KMS-11 (cell line): ENCODE data around the gene DOCK10.

Source experiments
- H2AFZ ChIP-seq: fragments of 200-600 bp; sonication (generic); 2 replicates; pipeline ENCODE4 v1.6.1; 2016; ENCODE audit warnings: antibody characterized with exemption, mixed run types, low read depth
- H3K27ac ChIP-seq: fragments of 200-600 bp; sonication (generic); 2 replicates; pipeline ENCODE4 v1.6.1; 2016; ENCODE audit warnings: mild to moderate bottlenecking, mixed run types
- H3K27me3 ChIP-seq: fragments of 200-600 bp; sonication (generic); 2 replicates; pipeline ENCODE4 v1.6.1; 2017; ENCODE audit warnings: mild to moderate bottlenecking, low read depth, mixed run types, moderate library complexity; ENCODE audit not compliant: insufficient read depth
- H3K36me3 ChIP-seq: fragments of 200-600 bp; sonication (generic); 2 replicates; pipeline ENCODE4 v1.6.1; 2017; ENCODE audit warnings: mild to moderate bottlenecking, mixed run types; ENCODE audit not compliant: insufficient read depth
- H3K4me1 ChIP-seq: fragments of 200-600 bp; sonication (generic); 2 replicates; pipeline ENCODE4 v1.6.1; 2016; ENCODE audit warnings: mild to moderate bottlenecking, low read depth, mixed run types; ENCODE audit not compliant: poor library complexity, severe bottlenecking
- H3K4me2 ChIP-seq: fragments of 200-600 bp; sonication (generic); 2 replicates; pipeline ENCODE4 v1.7.0; 2016; ENCODE audit warnings: mild to moderate bottlenecking, mixed run types
- H3K4me3 ChIP-seq: fragments of 200-600 bp; sonication (generic); IDR thresholded peaks from 2 replicates; pipeline ENCODE4 v1.6.1; 2017; ENCODE audit warnings: low read depth, low read length, mixed read lengths; ENCODE audit not compliant: insufficient read depth
- H3K79me2 ChIP-seq: fragments of 200-600 bp; sonication (generic); 2 replicates; pipeline ENCODE4 v1.6.1; 2016; ENCODE audit warnings: low read depth, mixed run types; ENCODE audit not compliant: insufficient read depth
- H3K9ac ChIP-seq: fragments of 200-600 bp; sonication (generic); 2 replicates; pipeline ENCODE4 v1.6.1; 2016; ENCODE audit warnings: mild to moderate bottlenecking, mixed run types
- H4K20me1 ChIP-seq: fragments of 200-600 bp; sonication (generic); 2 replicates; pipeline ENCODE4 v1.6.1; 2016; ENCODE audit warnings: mild to moderate bottlenecking, mixed run types; ENCODE audit not compliant: insufficient read depth
- TF ChIP-seq, protein P1 (sequence below): fragments of 200-600 bp; sonication (generic); conservative IDR thresholded peaks from 2 replicates; pipeline ENCODE4 v1.6.1; 2017; ENCODE audit warnings: low read depth, mild to moderate bottlenecking, antibody characterized with exemption, low read length, moderate library complexity, mixed read lengths

Gene DOCK10

DNA sequence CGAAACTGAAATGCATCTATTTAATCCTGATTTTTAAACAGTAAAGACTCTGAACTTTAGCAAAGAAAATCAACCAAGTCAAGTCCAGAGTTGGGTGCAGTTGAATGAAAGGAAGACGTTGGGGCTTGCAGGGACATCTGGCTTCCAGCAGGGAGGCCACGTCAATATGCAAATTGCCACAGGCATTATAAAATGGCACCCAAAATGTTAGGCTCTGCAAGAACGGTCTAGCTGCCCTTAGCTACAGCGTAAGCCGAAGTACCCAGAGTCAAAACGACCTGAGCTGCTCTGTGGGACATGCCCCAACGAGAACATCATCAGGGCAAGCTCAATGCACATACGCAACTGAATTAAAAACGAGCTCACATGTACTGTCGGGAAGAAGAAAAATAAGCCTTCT lies 30.7 kb downstream of the DOCK10 start:
- H3K4me1 ChIP-seq = no peaks in the 10 kb centered on the region
- H3K27me3 ChIP-seq = no peaks in the 10 kb centered on the region
- H3K79me2 ChIP-seq = no peaks in the 10 kb centered on the region
- no peak overlapping the region for H3K9ac ChIP-seq
- no peaks in the 10 kb centered on the region for H4K20me1 ChIP-seq
- H3K4me3 ChIP-seq = no peak overlapping the region
- no peaks in the 10 kb centered on the region for H3K36me3 ChIP-seq
- TF ChIP-seq, protein P1, sequence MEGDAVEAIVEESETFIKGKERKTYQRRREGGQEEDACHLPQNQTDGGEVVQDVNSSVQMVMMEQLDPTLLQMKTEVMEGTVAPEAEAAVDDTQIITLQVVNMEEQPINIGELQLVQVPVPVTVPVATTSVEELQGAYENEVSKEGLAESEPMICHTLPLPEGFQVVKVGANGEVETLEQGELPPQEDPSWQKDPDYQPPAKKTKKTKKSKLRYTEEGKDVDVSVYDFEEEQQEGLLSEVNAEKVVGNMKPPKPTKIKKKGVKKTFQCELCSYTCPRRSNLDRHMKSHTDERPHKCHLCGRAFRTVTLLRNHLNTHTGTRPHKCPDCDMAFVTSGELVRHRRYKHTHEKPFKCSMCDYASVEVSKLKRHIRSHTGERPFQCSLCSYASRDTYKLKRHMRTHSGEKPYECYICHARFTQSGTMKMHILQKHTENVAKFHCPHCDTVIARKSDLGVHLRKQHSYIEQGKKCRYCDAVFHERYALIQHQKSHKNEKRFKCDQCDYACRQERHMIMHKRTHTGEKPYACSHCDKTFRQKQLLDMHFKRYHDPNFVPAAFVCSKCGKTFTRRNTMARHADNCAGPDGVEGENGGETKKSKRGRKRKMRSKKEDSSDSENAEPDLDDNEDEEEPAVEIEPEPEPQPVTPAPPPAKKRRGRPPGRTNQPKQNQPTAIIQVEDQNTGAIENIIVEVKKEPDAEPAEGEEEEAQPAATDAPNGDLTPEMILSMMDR = no peak
- H2AFZ ChIP-seq = no peak overlapping the region
- H3K27ac ChIP-seq = no peak overlapping the region
- no peak overlapping the region for H3K4me2 ChIP-seq

DNA sequence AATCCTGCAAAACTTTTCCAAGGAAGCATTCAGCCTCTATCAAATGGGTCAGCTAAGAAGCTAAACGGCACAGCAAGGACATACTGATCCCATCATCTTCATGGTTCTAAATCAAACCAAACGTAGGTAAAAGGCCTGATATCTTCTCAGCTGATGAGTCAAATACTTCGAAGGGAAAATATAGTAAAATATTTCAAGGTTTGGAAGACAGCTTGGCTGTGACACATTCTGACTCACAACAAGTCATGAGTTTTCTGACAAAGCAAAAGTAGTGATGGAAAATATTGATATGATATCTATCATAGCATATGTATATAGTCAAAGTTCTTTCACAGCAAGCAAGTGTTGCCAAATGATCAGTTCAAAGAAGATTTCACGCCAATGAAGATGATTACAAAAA lies 31.5 kb downstream of the DOCK10 start:
- Histone ChIP-seq H3K4me2 (no peak overlapping the region), H4K20me1 (no peaks in the 10 kb centered on the region), H3K27ac (no peak overlapping the region), H3K27me3 (no peaks in the 10 kb centered on the region), H3K4me3 (no peak overlapping the region), H3K79me2 (no peaks in the 10 kb centered on the region), H2AFZ (no peak overlapping the region), H3K4me1 (no peaks in the 10 kb centered on the region), H3K9ac (no peak overlapping the region), H3K36me3 (no peaks in the 10 kb centered on the region)
- TF ChIP-seq, protein P1 = no peak

DNA sequence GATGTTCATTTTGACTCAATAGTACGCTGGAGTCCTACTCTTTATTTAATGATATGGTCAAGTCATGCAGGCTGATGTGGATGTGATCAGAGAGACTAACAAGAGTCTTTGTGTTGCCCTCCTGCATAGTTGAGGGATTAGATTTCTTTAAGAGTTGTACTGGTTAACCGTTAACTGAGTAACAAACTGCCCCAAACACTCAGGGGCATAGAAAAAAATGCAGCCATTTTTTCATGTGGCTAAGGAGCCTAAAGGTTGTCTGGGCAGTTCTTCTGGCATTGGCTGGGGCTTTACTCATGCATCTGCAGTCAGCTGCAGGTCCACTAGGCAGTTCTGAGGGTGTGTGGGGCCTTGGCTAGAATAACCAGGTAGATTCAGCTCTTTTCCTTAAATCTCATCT lies 32.5 kb downstream of the DOCK10 start:
- Histone ChIP-seq H3K36me3 (no peaks in the 10 kb centered on the region), H3K9ac (no peak overlapping the region), H3K4me3 (no peak overlapping the region), H2AFZ (no peak overlapping the region), H3K27me3 (no peaks in the 10 kb centered on the region), H3K4me1 (no peaks in the 10 kb centered on the region), H3K79me2 (no peaks in the 10 kb centered on the region), H3K27ac (no peak overlapping the region), H4K20me1 (no peaks in the 10 kb centered on the region), H3K4me2 (no peak overlapping the region)
- TF ChIP-seq, protein P1 = no peak

DNA sequence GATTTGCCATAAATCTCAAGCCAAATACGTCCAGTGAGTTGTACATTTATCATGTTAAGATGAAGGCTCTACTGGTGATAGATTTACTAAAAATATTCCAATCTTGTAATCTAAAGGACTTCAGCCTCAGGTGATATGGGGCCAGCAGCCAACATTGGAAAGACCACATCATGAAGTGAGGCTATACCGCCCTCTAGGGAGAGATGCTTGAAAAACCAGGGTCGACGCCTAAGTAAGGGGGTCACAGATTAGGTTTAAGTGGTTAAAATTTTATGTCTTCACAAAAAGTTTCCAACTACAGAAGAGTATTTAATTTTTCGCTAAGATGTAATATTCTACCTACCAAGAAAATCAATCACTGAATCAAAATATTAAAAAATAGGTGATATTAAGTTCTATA lies 33.3 kb downstream of the DOCK10 start:
- no peaks in the 10 kb centered on the region for H3K79me2 ChIP-seq
- H3K36me3 ChIP-seq = no peaks in the 10 kb centered on the region
- H2AFZ ChIP-seq = no peak overlapping the region
- TF ChIP-seq, protein P1 = peak; percentile 42
- H3K4me2 ChIP-seq = no peak overlapping the region
- H3K27ac ChIP-seq = no peak overlapping the region
- no peaks in the 10 kb centered on the region for H3K4me1 ChIP-seq
- H3K9ac ChIP-seq = no peak overlapping the region
- no peaks in the 10 kb centered on the region for H3K27me3 ChIP-seq
- no peaks in the 10 kb centered on the region for H4K20me1 ChIP-seq
- H3K4me3 ChIP-seq = no peak overlapping the region
